Trophoblast cell (in vitro differentiated cells and primary cell): Measurements from ENCODE around the gene DLGAP1.
A peak's percentile ranks its signal among the peaks of the same experiment; 100 is the strongest.

ENCODE experiments used
- DNase-seq, 2 donors: peaks; one replicate each; pipeline ENCODE4 v3.0.0-alpha.2; 2016
- H2AFZ ChIP-seq: 2 replicates; pipeline ENCODE4 v1.6.1; 2013; ENCODE audit warnings: low read length, moderate library complexity, mild to moderate bottlenecking; ENCODE audit not compliant: insufficient read depth, poor library complexity
- H2AK5ac ChIP-seq: 2 replicates; pipeline ENCODE4 v1.6.1; 2013; ENCODE audit warnings: mild to moderate bottlenecking, low read length
- H2BK120ac ChIP-seq: 2 replicates; pipeline ENCODE4 v1.6.1; 2013; ENCODE audit warnings: low read length, mild to moderate bottlenecking, moderate library complexity; ENCODE audit not compliant: insufficient read depth, poor library complexity
- H2BK12ac ChIP-seq: 2 replicates; pipeline ENCODE4 v1.6.1; 2013; ENCODE audit warnings: mild to moderate bottlenecking, low read length, moderate library complexity
- H2BK5ac ChIP-seq: 2 replicates; pipeline ENCODE4 v1.6.1; 2013; ENCODE audit warnings: low read length, low read depth, moderate library complexity, mild to moderate bottlenecking; ENCODE audit not compliant: poor library complexity
- H3K14ac ChIP-seq: 2 replicates; pipeline ENCODE4 v1.6.1; 2013; ENCODE audit warnings: mild to moderate bottlenecking, low read length
- H3K18ac ChIP-seq: 2 replicates; pipeline ENCODE4 v1.6.1; 2013; ENCODE audit warnings: mild to moderate bottlenecking, low read length
- H3K23ac ChIP-seq: 2 replicates; pipeline ENCODE4 v1.6.1; 2013; ENCODE audit warnings: low read length
- H3K27ac ChIP-seq: 2 replicates; pipeline ENCODE4 v1.5.1; 2013; ENCODE audit warnings: low read depth, mild to moderate bottlenecking, inconsistent platforms, low read length, moderate library complexity
- H3K27me3 ChIP-seq: 2 replicates; pipeline ENCODE4 v1.6.1; 2013; ENCODE audit warnings: inconsistent platforms, mild to moderate bottlenecking, low read length, moderate library complexity; ENCODE audit not compliant: insufficient read depth
- H3K36me3 ChIP-seq, 2 experiments: 1 replicate in 1 of 2; 2 replicates in 1 of 2; pipeline ENCODE4 v1.6.1; 2013; ENCODE audit warnings: low read length in 2 of 2, mild to moderate bottlenecking in 2 of 2, moderate library complexity in 1 of 2; ENCODE audit not compliant: insufficient read depth in 2 of 2, control insufficient read depth in 1 of 2
- H3K4ac ChIP-seq: 2 replicates; pipeline ENCODE4 v1.6.1; 2013; ENCODE audit warnings: low read depth, mild to moderate bottlenecking, low read length, moderate library complexity
- H3K4me1 ChIP-seq, 2 experiments: 1 replicate in 1 of 2; 2 replicates in 1 of 2; pipeline ENCODE4 v1.6.1; 2013; ENCODE audit warnings: low read length in 2 of 2, mild to moderate bottlenecking in 2 of 2, moderate library complexity in 1 of 2; ENCODE audit not compliant: insufficient read depth in 2 of 2, control insufficient read depth in 1 of 2
- H3K4me2 ChIP-seq: 2 replicates; pipeline ENCODE4 v1.6.1; 2013; ENCODE audit warnings: inconsistent platforms, mild to moderate bottlenecking, low read length, moderate library complexity
- H3K4me3 ChIP-seq: 2 replicates; pipeline ENCODE4 v1.5.1; 2013; ENCODE audit warnings: mild to moderate bottlenecking, low read depth, low read length, inconsistent platforms
- H3K79me1 ChIP-seq: one replicate; pipeline ENCODE4 v1.6.1; 2013; ENCODE audit warnings: low read length
- H3K79me2 ChIP-seq: 2 replicates; pipeline ENCODE4 v1.6.1; 2013; ENCODE audit warnings: low read length, mild to moderate bottlenecking; ENCODE audit not compliant: control insufficient read depth, insufficient read depth, poor library complexity
- H3K9ac ChIP-seq: 2 replicates; pipeline ENCODE4 v1.6.1; 2013; ENCODE audit warnings: mild to moderate bottlenecking, low read length
- H3K9me3 ChIP-seq: 2 replicates; pipeline ENCODE4 v1.6.1; 2013; ENCODE audit warnings: low read depth, mild to moderate bottlenecking, control low read depth, inconsistent platforms, low read length; ENCODE audit not compliant: insufficient read depth
- H4K12ac ChIP-seq: 2 replicates; pipeline ENCODE4 v1.6.1; 2013; ENCODE audit warnings: low read depth, mild to moderate bottlenecking, low read length, moderate library complexity
- H4K8ac ChIP-seq: 2 replicates; pipeline ENCODE4 v1.6.1; 2013; ENCODE audit warnings: low read depth, mild to moderate bottlenecking, low read length, moderate library complexity
- H4K91ac ChIP-seq: one replicate; pipeline ENCODE4 v1.6.1; 2013; ENCODE audit warnings: low read depth, mild to moderate bottlenecking, low read length, moderate library complexity
- WGBS: extraction: QIAGEN DNeasy Blood & Tissue Kit; methylation state at CpG from one replicate; pipeline ENCODE4 v1.1.7; 2013; ENCODE audit warnings: missing lambda C conversion rate; ENCODE audit not compliant: insufficient read length, insufficient coverage; ENCODE audit errors: extremely low coverage; 5-methylcytosine and 5-hydroxymethylcytosine counted together

Gene DLGAP1

GRCh38 chr18:3593381-3593903, 861.7 kb downstream of the DLGAP1 start:
- Histone ChIP-seq H2AK5ac (peak overlapping the region; percentile 89), H3K4me2 (peak overlapping the region; percentile 62), H3K4me1 (peaks cover 34 to 47% of the 10 kb centered on the region in 2 experiments), H3K23ac (no peak overlapping the region), H3K18ac (peak overlapping the region; percentile 88), H3K14ac (peak overlapping the region; percentile 94), H4K8ac (peak overlapping the region; percentile 93), H3K27ac (peak overlapping the region; percentile 100), H2AFZ (no peak overlapping the region), H3K9ac (no peak overlapping the region), H2BK5ac (peak overlapping the region; percentile 100), H3K36me3 (peaks cover 0 to 3% of the 10 kb centered on the region in 2 experiments), H2BK12ac (peak overlapping the region; percentile 98), H3K4me3 (no peak overlapping the region), H4K12ac (peak overlapping the region; percentile 59), H3K27me3 (no peaks in the 10 kb centered on the region), H3K79me2 (peaks cover 18% of the 10 kb centered on the region), H3K4ac (peak overlapping the region; percentile 82), H3K9me3 (no peaks in the 10 kb centered on the region), H3K79me1 (peaks cover 51% of the 10 kb centered on the region), H4K91ac (peak overlapping the region; percentile 99), H2BK120ac (peak overlapping the region; percentile 99)
- peak; percentile 82 to 95 for DNase-seq
- WGBS = no CpG with 5 or more reads among the region's 11 CpGs

- Histone ChIP-seq H2AK5ac (peak overlapping the region; percentile 89), H2AFZ (no peak overlapping the region), H3K36me3 (peaks cover 0 to 3% of the 10 kb centered on the region in 2 experiments), H3K79me1 (peaks cover 51% of the 10 kb centered on the region), H2BK12ac (peak overlapping the region; percentile 98), H3K4me2 (peak overlapping the region; percentile 62), H3K9ac (no peak overlapping the region), H3K9me3 (no peaks in the 10 kb centered on the region), H4K8ac (peak overlapping the region; percentile 93), H3K18ac (peak overlapping the region; percentile 88), H2BK5ac (peak overlapping the region; percentile 99), H3K27ac (peak overlapping the region; percentile 100), H3K14ac (peak overlapping the region; percentile 94), H4K12ac (peak overlapping the region; percentile 59), H3K4me1 (peaks cover 30 to 44% of the 10 kb centered on the region in 2 experiments), H3K23ac (peak overlapping the region; percentile 3), H2BK120ac (peak overlapping the region; percentile 99), H3K27me3 (no peaks in the 10 kb centered on the region), H4K91ac (peak overlapping the region; percentile 99), H3K79me2 (peaks cover 18% of the 10 kb centered on the region), H3K4me3 (no peak overlapping the region), H3K4ac (peak overlapping the region; percentile 82)
- peak in 1 of 2 donors; percentile 23 for DNase-seq
- WGBS = no CpG with 5 or more reads among the region's 6 CpGs
Observed at GRCh38 chr18:3592864-3593263, 862.2 kb downstream of the DLGAP1 start.

DNA sequence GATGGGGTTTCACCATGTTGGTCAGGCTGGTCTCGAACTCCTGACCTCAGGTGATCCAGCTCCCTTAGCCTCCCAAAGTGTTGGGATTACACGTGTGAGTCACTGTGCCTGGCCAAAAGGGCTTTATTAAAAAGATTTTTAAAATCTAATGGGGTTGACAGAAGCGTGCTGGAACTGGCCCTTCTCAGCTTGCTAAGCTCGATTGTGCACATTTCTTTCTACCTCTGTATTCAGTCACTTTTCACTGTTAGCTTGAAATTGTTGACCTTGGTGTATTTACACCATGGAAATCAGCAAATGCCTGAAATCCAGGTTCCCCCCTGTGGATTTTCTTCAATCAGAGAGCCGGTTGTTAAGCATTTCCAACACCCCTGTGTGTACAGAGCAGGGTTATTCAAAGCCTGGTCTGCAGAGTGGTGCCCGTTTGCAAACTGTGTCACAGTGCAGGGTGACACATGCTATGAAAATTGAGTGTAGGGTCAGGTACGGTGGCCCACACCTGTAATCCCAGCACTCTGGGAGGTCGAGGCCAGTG, 864.9 kb downstream of the DLGAP1 start:
- Histone ChIP-seq H4K91ac (peak overlapping the region; percentile 43), H2BK5ac (no peak overlapping the region), H3K36me3 (no peaks in the 10 kb centered on the region), H3K4me3 (no peak overlapping the region), H3K4me1 (peaks cover 17 to 36% of the 10 kb centered on the region in 2 experiments), H3K4me2 (no peak overlapping the region), H3K9me3 (no peaks in the 10 kb centered on the region), H3K79me1 (peaks cover 37% of the 10 kb centered on the region), H2BK12ac (peak overlapping the region; percentile 30), H3K79me2 (peaks cover 12% of the 10 kb centered on the region), H4K12ac (no peak overlapping the region), H3K9ac (no peak overlapping the region), H2BK120ac (no peak overlapping the region), H3K14ac (no peak overlapping the region), H3K27me3 (no peaks in the 10 kb centered on the region), H3K18ac (no peak overlapping the region), H2AK5ac (no peak overlapping the region), H3K4ac (no peak overlapping the region), H3K23ac (no peak overlapping the region), H2AFZ (no peak overlapping the region), H3K27ac (no peak overlapping the region), H4K8ac (no peak overlapping the region)
- no CpG with 5 or more reads among the region's 8 CpGs for WGBS
- peak; percentile 63 to 90 for DNase-seq

DNA sequence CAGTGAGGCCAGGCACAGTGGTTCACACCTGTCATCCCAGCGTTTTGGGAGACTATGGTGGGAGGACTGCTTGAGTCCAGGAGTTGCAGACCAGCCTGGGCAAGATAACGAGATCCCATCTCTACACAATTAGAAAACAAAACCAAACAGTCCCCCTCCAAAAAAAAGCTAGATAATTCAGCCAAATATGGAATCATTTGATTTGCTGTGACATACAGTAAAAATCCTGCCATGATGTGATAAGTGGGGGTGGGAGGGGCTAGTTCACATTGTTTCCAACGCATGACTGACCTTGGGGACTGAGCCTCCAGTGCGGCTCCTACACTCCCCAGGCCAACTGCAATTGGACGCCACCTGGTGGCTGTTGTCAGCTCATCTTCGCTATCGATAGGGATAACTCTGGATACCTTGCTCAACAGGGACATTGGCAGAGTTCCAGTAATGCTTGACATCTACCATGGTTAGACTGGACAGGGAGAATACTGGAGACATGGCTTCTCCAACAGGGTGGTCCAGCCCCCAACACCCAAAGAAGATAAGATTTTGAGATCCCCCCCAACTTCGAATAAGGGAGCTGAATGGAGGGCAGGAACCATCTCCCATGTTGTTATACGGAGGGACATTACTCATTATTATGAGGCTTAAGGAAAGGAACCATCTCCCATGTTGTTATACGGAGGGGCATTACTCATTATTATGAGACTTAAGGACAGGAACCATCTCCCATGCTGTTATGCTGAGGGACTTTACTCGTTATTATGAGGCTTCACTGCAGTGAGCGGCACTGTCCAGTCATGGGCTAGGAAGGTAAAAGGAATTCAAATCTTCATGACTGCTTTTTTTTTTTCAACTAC, 869.2 kb downstream of the DLGAP1 start:
- Histone ChIP-seq H3K36me3 (no peaks in the 10 kb centered on the region), H4K91ac (no peak overlapping the region), H2AK5ac (peak overlapping the region; percentile 71), H3K18ac (no peak overlapping the region), H2AFZ (no peak overlapping the region), H2BK120ac (no peak overlapping the region), H3K4me2 (no peak overlapping the region), H4K8ac (no peak overlapping the region), H3K4ac (no peak overlapping the region), H3K9me3 (no peaks in the 10 kb centered on the region), H2BK12ac (peak overlapping the region; percentile 87), H4K12ac (no peak overlapping the region), H2BK5ac (no peak overlapping the region), H3K23ac (no peak overlapping the region), H3K27me3 (no peaks in the 10 kb centered on the region), H3K27ac (no peak overlapping the region), H3K4me1 (peaks cover 8 to 29% of the 10 kb centered on the region in 2 experiments), H3K14ac (no peak overlapping the region), H3K79me2 (no peaks in the 10 kb centered on the region), H3K9ac (no peak overlapping the region), H3K79me1 (peaks cover 5% of the 10 kb centered on the region), H3K4me3 (no peak overlapping the region)
- DNase-seq = peak; percentile 85 to 96
- no CpG with 5 or more reads among the region's 12 CpGs for WGBS
